HG03103 (cell line): ENCODE data around the gene COQ2.
"Not testable (repeated sequence)": the region's sequence is repeated elsewhere in the genome, so short reads cannot be mapped to it uniquely, and the experiment has no call there.

Experiments used
- ATAC-seq: cut with Tn5 transposase; IDR thresholded peaks from one replicate; pipeline ENCODE4 v1.9.1; 2021; ENCODE audit warnings: low read depth; ENCODE audit not compliant: unreplicated experiment

COQ2 gene

DNA sequence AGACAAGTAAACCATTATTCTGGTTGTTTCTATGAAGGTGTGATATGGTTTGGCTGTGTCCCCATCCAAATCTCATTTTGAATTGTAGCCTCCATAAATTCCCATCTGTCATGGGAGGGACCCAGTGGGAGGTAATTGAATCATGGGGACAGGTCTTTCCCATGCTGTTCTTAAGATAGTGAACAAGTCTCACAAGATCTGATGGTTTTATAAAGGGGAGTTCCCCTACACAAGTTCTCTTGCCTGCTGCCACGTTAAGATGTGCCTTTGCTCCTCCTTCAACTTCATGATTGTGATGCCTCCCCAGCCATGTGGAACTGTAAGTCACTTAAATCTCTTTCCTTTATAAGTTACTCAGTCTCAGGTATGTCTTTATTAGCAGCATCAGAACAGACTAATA is 3.8 kb upstream of the COQ2 start:
- ATAC-seq, result not testable (repeated sequence)

DNA sequence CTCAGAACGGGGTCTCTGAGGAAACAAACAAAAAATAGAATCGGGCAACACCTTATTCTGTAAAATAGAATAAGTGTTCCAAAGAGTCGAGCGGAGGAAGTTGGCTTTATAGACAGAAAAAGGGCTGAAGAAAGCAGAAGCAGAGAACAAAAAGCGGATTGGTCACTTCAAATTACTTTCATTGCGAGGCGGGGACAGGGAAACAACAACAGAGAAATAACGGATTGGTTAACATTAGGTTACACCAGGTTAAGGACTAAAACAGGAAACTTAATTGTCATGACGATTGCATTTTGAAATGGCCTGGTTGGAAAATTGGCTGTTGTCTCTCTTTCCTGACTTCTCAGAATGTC is 433 bp upstream of the COQ2 start:
- no peak for ATAC-seq

DNA sequence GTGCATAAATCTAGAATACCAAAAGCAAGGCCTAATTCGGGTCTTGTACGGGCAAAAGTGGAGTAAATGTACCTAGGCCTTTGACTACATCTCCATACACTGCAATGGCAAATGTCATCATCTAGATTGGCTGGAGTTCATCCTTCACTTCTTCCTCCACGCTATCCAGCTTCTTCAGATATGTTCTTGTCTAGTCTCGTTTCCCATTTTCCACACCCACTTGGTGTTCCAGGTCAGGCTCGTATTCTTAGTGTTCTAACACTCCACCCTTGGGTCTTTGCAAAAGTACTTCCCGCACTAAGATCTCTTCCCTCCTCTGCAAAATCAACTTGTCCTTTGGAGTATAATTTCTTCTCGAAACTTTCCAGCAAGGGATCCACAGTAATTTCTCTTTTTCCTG is 1.4 kb downstream of the COQ2 start:
- ATAC-seq, result no peak

DNA sequence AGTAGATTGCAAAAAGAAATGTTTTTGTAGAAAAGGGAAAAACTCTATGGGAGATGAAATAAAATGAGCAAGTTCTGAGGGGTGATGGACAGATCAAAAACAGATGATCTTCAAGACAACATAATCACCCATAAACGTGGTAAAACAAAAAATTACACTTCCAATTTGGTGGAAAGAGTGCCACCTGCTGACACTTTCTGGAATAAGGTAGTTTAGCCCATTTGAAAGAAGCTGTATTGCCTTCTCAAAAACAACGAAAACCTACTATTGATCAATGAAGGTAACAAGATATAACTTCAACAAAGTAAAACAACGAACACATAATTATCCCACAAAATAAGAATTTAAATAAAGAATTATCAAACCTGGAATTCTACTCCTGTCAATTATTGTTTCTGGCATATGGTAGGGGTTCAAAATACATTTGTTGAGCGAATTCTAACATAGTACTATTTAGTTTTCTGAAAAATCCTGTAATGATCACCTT is 2.5 kb downstream of the COQ2 start:
- no peak for ATAC-seq

DNA sequence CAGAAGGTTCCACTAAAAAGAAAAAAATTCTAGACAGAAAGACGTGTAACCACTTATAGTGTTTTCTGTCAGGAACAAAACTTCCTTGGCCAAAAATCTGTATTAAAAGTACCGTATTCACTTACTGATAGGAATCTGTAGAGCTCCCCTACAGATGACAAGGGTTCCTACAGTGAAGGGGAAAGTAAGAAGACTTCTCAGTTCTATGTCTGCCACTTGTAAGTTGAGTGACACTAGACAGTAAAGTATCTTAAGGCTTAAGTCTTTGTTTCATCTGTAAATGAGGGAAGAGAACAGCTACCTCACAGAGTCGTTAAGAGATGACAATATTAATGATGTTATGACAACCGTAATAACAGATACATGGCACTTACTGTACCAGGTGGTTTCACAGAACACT is 3.3 kb downstream of the COQ2 start:
- ATAC-seq, result no peak

DNA sequence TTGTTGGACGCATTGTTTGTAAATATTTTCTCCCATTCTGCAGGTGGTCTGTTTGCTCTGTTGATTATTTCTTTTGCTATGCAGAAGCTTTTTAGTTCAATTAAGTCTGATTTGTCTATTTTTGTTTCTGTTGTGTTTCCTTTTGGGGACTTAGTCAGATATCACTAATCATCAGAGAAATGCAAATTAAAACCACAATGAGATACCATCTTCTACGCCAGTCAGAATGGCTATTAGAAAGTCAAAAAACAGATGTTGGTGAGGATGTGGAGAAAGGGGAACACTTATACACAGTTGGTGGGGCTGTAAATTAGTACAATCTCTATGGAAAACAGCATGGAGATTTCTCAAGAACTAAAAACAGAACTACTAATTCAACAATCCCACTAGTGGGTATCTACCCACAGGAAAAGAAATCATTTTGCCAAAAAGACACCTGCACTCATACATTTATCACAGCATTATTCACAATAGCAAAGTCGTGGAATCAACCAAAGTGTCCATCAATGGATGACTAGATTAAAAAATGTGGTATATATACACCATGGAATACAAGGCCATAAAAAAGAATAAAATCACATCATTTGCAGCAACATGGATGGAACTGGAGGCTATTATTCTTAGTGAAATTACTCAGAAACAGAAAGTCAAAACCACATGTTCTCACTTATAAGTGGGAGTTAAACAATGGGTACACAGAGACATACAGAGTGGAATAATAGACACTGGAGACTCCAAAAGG is 8.1 kb downstream of the COQ2 start:
- ATAC-seq, result peak; percentile 67

DNA sequence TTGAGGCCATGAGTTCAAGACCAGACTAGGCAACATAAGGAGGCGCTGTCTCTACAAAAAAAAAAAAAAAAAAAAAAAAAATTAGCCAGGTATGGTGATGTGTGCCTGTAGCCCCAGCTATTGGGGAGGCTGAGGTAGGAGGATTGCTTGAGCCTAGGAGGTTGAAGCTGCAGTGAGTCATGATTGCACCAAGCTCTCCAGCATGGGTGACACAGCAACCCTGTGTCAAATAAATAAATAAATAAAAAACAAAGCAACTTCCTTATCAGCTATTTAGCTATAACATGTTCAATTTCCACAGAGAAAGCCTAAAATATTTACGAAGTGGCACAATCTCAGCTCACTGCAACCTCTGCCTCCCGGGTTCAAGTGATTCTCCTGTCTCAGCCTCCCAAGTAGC is 10.7 kb downstream of the COQ2 start:
- not testable (repeated sequence) for ATAC-seq

DNA sequence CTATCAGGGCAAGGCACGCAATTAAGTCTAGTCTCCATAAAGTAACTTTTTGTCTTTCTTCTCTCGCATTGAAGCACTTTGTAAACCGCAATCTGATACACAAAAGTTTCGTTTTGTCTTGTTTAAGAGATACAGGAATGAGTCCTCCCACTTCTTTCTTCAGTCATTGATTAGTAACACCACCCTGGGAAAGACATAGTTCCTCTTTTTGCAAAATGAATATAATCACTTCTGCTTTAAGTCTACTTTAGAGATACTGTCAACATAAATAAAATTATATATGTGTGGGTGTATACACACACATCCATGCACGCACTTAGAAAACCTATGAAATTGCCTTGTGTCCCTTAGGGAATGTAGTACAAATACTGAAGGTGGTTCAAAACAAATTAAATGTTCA is 11.7 kb downstream of the COQ2 start:
- peak; percentile 74 for ATAC-seq

DNA sequence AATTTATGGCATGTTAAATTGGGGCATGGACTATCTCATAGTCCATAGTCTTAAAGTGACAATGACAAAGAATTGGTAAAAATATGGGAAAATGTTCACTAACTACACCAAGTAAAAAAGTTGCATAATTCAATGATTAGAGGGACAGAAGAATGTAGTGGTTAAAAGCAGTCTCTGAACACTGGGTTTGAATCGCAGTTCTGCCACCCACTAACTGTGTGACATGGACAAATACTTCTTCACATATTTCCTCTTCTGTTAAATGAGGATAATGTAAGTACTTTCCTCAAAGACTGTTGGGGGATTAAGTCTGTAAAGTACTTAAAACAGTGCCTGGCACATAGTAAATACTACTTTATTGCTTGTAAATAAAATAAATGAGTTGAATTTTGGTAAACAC is 15.3 kb downstream of the COQ2 start:
- ATAC-seq, result no peak

DNA sequence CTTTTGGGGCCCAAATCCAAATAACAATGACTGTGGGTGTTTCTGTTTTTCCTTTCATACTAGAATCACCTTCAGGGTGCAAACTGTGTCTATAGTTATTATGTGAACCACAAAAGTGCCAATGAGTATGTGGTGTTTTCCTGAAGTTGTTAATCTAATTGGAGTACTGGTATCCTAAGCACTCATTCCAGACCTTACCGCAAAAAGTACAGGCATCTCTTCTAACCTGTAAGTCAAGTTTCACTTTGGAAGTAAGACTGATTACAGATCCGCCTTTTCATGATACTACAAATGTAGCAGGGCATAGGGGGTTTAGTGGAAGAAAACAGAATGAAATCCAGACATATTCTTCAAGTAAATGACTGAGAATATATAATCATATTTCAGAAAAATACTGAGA is 16.1 kb downstream of the COQ2 start:
- ATAC-seq, result no peak

DNA sequence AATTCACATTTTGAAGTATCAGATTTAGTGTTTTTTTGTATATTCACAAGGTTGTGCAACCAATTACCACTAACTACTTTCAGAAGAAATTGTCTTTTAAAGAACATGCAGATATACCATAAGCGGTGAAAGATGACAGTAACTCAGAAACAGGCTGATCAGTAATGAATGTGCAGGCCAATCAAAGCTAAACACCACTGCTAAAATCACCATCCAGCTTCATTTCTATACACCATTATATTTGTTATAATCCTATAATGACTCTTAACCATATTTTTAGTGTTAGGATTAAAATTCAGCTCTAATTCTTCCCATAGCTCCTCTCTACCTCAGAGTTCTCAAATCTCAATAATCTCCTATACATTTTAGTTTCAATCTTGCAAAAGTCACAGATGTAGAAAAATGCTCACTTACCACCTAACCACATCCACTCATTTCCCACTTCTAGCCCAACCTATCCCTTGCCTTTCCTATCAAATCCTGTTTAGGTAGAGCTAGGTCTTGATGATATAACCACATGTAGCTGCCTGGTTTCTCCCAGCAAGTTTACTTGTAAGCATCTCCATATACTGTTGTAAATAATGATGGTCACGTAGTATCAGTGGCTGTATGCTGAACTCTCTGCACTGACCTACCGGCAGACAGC is 16.6 kb downstream of the COQ2 start:
- no peak for ATAC-seq

DNA sequence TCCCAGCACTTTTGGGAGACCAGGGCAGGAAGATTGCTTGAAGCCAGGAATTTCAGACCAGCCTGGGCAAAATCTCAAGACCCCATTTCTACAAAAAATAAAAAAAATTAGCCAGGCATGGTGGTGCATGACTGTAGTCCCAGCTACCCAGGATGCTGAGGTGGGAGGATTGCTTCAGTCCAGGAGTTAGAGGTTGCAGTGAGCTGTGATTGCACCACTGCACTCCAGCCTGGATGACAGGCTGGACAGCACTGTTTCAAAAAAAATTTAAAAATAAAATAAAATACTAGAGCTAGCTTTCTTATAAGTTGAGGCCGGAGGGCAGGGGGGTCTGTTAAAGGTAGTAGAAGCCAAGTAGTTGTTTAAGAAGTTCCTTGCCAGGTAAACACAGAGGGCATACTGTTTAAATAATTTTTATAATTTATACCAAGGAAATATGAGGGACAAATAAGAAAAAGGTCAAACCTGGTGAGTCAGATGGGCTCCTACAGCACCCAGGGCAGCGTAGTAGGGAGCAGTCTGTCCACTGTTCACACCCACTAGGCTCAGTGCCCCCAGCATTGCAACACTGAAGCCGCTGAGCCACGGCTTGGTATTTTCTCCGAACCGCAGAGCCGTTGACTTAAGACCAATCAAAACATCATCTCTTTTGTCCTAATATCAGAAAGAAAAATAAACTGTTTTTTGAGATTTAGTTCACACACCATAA is 17.3 kb downstream of the COQ2 start:
- no peak for ATAC-seq

DNA sequence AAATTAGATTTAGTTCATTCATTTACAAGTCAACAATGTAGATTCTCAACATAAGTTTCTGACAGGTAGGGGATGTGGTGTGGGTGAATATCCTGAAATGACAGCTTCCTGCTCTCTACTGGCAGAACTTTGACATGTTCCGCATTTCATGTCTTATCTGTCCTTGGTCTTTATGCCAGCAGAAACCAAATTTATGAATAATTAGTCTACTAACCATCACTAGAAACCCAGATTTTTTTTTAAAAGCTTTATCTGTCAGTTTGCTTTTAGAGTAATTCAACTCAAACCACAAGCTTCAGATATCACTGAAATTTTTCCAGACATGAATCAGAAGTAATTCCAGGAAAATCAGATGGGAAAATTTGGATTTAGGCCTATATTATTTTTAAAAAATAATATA is 17.9 kb downstream of the COQ2 start:
- ATAC-seq, result peak; percentile 57

DNA sequence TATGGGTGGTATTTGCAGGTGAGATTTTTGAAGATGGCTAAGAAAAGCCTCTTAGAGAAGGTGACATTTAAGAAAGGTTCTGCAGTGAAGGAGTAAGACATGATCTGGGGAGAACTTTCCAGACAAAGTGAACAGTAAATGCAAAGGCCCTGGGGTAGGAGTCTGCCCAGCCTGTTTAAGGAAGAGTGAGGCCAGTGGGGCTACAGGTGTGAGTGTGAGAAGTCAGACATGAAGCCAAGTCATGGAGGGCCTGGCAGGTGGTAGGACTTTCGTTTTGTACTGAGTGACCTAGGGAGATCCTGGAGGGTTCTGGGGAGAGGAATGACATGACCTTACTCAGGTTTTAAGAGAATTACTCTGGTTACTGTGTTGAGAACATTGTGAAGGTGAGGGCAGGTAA is 21.5 kb downstream of the COQ2 start:
- ATAC-seq, result no peak

DNA sequence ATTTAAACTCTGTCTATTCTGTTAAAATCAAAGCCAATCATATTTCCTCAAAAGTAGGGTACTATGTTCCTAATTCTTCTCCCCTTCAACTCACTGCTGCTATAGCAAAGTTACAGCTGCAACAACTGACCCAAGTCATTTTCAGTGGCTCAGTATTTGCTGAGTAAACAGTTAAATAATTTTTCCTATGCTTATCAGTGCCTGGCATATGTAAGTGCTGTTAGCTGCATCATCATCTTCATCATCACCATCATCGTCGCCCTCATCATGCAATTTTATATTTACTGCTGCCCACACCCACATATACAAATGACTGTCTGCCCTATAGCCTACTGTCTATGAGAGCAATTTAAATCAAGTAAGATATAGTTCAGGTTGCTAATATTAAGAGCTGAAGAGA is 21.9 kb downstream of the COQ2 start:
- ATAC-seq, result no peak

DNA sequence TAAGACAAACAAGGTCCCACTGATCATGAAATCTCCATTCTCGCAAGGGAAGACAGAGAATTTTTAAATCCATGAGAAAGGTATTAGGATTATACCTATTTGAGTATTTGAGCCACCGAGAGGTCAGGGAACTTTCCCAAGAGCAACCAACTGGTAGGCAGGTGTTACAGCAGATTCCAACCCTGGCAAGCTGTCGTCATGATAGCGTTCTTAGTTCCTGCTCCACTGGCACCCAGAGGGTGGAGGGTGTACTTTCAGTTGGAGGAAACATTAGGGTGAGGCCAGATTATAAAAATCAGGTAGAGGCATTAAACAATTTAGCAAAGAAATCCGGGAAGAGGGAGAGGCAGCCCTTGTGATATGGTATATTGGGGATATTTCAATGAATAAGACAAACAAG is 23.3 kb downstream of the COQ2 start:
- ATAC-seq, result no peak

DNA sequence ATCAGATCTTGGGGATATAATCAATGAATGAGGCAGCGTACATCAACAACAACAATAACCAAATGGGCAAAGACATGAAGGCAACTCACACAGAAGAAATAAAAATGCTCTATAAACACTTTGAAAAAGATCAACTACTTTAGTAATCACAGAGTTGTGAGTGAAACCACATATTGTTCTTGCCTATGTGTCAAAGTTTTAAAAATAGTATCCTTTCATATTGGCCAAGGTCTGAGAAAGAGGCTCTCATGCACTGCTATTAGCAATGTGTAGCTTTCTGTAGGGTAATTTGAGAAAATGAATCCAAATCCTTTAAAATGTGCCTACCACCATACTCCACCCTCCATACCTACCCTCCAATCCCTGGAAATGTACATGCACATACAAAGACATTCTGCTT is 25.0 kb downstream of the COQ2 start:
- ATAC-seq, result no peak

DNA sequence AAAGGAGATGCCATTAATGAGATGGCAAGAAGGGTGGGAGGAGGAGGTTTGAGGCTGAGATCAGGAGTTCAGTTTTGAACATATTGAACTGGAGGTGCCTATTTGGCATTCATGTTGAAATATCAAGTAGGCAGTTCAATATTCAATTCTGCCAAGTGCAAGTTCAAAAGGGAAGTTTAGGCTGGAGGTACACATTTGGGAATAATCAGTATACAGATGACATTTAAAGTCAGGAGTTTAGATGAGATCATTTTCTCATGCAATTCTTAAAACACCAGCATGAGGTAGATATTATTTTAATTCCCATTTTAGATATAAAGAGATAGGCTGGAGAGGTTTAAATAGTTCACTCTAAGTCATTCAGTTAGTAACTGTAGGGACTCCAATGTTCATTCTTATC is 26.1 kb downstream of the COQ2 start:
- no peak for ATAC-seq

DNA sequence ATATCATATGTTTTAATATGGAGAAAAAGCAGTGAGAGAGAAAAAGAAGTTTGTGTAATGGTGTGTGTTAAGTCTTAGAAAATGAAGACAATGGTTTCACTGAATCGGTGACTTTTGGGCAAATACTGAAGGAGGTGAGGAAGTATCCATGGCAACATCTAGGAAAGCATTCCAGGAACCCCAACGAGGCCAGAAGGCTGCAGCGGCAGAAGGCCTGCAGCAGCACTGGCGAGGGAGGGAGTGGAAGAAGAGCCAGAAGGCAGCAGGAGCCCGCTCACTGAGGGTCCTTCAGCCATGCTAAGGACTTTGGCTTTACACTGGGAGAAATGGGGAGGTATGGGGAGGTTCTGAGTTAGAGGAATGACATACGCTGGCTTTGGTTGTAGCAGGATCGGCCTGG is 26.8 kb downstream of the COQ2 start:
- ATAC-seq, result no peak

DNA sequence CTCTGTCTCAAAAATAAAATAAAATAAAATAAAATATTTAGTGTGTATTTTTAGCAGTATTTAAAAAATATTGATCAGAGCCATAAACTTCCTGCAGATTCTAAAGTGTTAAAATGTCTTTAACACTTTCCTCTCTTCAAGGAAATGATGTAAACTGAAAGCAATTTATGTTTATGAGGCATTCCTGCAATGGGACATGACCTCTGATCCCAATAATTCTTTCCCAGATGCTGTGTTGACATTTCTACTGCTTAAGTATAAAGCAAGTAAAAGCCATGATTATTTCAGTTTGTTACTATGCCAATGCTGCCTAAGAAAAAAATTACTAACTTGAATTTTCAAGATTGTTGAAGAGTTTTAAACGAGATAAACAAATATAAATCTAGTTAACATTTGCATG is 29.0 kb downstream of the COQ2 start:
- ATAC-seq, result no peak

DNA sequence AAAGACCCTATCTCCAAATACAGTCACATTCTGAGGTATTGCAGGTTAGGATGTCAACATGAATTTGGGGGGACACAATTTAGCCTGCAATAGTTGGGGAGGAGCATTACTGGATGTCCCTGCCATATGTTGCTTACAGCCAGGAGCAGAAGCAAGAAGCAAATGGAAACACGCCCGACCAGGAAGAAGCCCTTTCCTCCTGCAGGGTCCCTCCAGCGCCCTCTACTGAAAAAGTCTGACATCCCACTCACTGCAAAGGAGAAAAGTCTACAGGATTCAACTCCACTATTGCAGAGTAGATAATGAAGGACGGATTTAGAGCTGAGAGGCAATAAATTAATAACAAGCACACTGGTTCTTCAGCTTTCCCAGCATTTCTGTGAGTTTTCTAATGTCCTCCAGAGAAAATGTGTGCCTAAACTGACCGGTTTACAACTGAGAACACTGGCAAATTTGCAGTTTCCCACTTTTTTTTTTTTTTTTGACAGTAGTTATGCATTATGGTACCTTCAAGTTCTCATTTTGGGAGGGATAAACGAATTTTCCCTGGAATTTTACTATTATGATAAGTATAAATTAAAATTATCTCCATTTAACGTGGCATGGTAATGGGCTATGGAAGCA is 31.7 kb downstream of the COQ2 start:
- ATAC-seq, result peak; percentile 48
